GM21786 (cell line): ENCODE results near the gene SLC5A1.

Experiments used
- ATAC-seq: cut with Tn5 transposase; IDR thresholded peaks from one replicate; pipeline ENCODE4 v1.9.1; 2021; ENCODE audit not compliant: unreplicated experiment

The SLC5A1 gene

DNA sequence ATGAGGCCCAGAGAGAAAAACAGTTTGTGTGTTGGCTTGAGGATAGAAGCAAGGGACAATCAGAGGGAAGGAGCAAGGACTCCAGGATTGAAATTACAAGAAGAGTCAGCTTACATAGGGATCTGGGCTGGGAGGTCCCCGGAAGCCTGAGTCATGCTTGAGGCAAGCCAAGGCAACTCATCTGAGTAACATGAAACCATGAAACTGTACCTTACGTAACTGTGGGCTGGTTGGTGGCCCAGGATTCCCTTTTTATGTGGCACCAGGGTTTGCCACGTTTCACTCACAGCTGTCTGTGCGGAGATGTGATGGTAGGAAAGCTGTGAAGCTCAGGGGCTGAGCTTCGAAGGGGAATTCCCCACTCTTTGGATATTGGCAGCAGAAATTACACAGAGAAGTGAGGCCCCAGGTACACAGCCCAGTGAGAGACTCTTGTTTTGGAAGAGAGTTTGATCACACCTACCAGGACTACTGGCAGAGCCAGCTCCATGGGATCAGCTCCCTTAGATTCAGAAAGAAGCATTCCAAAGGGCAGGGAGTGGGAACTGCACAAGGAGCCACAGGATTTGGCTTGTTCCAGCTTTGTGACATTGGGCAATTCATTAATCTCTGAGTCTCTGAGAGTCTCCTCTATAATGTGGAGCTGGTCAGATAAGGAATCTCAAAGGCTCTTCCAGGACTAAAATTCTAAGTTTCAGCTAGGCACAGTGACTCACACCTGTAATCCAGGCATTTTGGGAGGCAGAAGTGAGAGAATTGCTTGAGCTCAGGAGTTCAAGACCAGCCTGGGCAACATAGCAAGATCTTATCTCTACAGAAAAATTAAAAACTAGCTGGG is 7.8 kb downstream of the SLC5A1 start:
- no peak for ATAC-seq

DNA sequence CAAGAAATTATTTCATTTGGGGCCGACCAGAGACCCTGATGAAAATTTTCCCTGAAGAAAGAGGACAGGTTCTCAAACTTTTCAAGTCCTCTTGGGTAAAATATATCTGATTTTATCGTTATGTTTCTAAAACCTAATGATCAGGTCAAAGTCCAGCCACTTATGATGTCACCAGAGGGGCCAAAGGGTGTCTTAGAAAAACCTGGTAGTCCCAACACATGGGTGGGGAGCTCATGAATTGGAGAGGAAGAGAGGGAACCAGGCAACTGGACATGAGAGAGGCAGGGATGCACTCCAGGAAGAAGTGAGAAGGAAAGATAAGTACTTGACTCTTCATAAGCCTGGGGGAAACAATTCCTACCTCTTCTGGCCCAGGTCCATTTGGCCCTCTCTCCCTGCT is 9.2 kb downstream of the SLC5A1 start:
- no peak for ATAC-seq

DNA sequence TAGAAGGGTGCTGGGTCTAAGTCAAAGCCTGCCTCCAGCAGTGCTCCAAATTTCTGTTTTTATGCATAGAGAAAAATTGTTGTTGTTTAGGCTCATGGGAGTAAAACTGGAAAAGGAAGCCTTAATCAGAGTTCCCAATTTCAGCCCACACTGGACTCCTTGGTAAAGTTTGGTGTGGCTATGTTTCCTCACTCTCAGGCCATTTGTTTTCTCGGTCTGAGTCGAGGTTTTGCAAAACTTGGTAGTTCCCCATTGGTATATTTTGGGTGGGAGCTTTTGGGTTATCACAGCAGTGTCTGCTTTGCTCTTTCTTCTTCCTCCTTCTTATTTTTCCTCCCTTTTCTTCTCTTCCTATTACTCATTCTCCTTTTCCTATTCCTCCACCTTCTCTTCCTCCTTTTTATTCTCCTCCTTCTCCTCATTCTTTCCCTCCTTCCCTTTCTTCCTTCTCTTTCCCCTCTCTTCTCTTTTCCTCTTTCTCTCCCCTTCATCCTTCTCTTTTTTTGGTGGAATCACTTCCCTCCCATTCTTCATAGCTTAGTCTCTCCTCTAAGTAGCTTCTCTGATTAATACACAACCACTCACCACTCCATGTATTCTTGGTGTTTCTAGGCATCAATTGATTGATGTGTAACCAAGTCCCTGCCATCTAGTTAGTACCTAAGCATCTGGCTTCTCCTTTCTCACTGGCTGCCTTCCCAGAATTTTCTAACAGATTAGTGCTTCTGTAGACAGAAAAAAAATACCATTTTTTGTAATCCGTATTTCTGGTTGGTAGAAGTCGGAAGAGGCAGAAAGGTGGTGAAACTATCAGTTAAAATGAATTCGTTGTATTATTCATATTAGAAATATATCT is 10.1 kb downstream of the SLC5A1 start:
- ATAC-seq: no peak

DNA sequence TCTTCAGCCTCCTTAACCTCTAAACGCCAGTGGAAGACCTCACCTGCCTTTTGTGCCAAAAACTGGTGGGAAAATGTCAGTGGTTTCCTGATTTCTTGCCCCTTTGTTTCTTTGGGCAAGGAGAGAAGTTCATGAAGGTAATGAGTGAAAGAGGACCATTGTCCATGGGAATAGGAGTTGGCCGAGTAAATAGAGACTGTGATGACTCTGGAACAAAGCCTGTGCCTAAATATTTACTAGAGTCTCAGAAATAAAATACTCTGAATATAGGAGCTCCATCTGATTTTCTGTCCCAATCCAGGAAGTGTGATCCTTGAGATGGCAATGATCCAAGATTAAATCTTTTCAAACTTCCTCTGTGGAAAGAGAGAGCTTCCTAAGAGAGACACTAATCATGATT is 12.0 kb downstream of the SLC5A1 start:
- ATAC-seq: no peak

DNA sequence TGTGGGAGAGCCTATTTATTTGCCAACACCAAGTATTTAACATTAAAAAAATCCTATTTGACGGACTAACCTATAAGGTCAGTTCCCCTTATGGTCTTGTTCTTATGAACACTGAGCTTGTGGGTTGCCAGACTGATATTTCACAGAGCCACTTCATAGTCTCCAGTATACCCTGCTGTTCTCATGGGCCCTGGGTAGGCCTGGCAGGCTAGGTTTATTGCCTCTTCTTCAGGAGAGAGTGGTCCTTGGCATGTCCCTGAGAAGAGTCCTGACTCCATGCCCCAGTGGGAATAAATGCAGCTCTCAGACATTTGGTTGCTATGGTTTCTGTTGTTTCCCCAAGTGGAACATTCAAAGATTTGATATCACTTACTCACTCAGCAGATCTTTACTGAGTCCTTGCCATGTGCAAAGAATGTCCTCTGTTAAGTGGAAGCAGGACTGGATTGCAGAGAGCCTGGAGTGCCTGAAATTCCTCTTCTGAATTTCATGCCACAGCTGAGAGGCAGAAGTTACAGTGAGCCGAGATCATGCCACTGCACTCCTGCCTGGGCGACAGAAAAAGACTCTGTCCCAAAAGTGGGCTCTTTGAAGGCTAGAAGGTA is 15.7 kb downstream of the SLC5A1 start:
- ATAC-seq: no peak

DNA sequence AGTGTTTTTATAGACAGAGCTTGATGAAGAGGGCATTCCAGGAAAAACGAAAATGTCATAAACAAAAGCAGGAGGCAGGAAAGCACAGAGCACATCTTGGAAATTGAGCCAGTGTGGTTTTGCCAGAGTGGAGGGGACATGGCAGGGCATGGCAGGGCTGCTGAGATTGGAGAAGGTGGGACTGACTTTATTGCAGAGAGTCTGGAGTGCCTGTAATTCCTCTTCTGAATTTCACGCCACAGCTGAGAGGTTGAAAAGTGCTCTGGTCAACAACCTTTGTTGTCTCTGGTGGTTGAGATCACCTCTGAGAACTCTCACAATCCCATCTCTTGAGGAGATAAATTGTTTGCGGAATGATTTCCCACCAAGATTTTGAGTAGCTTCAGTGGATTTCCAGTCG is 16.4 kb downstream of the SLC5A1 start:
- ATAC-seq: no peak

DNA sequence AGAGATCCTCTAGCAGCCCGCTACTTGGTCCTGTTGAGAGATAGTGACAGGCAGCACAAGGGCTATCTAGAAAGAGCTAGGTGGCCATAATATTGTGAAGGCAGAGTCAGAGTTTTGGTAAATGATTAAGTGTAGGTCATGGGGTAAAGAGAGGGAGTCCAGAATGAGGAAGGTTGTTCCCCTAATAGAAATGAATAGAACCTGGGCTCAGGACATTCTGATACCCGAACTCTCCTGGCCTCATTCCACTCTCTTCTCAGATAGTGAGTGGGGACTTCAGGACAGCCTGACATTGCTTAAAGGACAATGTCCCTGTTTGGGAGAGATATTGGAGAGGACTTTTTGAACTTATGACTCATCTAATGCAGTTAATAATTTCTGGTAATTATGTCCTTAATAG is 20.6 kb downstream of the SLC5A1 start:
- no peak for ATAC-seq

DNA sequence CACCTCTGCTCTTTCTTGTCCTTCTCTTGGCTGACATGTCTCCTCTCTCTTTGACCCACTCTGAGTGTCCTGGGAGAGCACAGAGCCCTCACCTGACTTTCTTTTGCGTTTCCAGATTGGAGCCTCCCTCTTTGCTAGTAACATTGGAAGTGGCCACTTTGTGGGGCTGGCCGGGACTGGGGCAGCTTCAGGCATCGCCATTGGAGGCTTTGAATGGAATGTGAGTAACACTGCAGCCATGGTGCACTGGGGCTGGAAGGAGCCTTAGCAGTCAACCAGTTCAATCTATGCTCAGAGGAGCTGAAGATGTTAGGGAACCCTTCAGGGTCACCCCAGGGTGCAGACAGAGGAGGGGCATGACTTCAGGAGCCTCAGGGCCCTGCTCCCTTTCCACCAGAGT is 23.8 kb downstream of the SLC5A1 start:
- ATAC-seq: no peak

DNA sequence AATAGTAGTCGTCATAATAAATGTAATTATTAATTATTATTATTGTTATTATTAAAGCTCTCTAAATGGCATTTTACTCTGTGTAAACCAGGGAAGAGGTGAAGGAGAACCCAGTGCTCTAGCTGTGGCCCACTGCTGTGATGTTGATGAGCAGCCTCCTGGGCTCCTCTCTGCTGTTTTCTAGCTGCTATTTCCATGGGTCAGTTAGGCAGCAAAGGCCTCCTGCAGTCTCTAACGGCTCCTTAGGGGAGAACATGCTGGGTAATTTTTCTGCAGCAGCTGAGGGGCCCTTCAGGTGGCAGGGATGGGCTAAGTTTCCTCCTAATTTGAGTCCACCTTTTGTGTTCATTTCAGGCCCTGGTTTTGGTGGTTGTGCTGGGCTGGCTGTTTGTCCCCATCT is 24.6 kb downstream of the SLC5A1 start:
- no peak for ATAC-seq

DNA sequence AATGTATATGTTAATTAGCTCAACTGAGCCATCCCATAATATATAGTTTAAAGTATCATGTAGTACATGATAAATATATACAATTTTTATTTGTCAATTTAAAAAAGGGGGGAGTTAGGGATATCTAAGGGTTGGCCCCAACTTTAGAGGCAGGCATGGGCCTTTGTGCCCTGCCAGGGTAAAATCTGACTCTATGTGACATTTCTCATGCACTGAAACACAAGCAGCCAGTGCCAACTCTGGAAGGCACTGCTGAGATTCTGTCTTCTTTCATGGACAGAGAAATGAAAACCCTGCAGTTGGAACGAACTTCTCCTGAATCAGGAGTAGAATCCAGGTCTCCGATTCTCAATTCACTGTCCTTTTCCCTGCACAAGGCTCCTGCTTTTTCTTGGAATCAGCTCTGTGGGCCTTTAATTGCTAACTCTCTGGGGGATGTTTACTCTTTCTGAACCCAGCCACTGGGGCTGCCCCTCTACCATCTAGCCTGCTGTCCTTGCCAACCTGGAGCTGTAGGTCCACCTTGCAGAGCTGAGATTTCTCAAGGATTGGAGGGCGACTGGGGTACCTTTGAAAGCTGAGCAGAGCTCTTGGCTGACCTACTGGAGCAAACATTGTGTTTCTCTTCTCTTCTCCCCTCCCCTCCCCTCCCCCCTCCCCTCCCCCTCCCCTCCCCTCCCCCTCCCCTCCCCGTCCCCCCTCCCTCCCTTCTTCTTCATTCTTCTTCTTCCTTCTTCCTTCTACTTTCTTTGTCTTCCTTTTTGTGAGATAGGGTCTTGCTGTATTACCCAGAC is 26.7 kb downstream of the SLC5A1 start:
- no peak for ATAC-seq

DNA sequence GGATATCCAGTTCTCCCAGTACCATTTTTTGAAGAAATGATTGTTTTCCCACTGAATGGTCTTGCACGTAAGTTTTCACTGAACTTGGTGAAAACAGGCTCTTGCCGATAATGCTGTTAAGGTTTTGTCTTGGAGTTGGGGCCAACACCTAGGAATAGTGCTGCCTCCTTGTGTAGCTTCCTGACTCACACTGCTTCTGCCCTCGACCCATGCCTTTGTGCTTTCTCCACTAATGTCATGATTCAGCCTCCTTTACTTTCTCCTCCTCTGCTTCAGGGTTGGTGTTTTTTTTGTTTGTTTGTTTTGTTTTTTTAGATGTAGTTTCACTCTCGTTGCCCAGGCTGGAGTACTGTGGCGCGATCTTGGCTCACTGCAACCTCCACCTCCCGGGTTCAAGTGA is 30.2 kb downstream of the SLC5A1 start:
- no peak for ATAC-seq

DNA sequence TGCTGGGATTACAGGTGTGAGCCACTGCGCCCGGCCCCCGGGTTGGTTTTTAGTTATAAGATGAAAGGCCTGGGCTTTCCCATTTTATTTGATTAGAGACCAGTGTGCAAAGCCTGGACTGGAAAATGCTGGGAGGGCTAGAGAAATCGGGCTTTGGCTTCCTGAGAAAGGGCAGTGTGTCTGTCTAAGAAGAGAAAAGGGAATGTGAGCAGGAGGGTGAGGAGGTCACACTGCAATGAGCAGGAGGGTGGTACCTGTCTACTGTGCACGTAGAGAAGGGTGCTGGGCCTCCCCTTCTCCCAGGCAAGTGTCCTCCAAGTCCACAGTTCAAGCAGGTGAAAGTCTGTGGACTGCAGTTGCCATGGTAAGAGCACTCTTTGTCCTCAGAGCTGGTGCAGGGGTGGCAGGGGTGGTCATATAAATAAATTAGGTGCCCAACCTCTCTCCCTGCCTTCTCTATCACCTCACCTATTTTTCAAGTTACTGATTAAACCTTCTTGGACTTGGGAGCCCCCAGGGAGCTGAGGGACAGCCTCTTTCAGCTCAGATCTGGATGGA is 30.8 kb downstream of the SLC5A1 start:
- no peak for ATAC-seq

DNA sequence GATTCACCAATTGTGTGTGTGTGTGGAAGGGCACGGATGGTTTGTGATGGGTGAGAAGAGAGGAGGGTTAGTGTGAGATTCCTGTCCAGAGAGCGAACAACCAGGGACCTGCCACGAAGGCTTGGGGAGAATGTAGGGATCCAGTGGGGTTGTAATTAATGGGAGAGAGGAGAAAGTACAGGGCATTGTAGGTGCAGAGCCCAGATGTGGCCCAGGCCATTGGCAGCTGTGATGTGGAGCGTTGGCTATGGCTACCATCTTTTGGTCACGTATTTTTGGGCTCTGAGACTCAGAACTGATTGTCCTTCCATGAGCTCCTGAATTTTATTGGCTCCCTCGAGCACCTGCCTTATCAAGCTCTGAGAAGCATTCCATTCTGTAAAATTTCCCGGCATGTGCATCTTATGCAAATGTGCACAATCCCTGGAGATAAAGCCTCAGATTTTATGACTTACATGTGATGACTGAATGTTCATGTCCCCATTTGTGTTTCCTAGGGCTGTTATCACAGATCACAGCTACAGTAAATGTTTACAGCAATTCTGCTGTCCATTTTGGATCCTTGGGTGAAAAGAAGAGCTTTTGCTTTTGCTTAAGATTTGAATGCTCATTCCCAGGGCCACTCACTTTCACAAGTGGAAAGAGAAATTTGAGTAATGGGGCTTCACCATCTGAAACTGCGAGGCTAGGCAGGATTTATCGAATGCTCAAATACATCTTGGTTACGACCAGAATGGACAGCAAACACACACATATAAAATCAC is 33.1 kb downstream of the SLC5A1 start:
- no peak for ATAC-seq

DNA sequence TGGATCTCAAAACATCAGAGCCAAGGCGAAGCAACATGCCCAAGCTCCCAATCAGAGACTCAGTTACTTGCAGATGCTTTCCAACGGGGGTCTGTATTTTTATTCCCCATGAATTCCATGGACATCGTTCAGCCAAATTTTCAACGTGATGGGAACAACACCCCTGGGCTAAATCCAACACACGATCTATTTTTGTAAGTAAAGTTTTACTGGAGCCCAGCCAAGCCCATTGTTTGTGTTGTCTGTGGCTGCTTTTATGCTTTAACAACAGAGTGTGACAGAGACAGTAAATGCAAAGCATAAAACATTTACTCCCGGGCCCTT is 33.7 kb downstream of the SLC5A1 start:
- ATAC-seq: no peak

DNA sequence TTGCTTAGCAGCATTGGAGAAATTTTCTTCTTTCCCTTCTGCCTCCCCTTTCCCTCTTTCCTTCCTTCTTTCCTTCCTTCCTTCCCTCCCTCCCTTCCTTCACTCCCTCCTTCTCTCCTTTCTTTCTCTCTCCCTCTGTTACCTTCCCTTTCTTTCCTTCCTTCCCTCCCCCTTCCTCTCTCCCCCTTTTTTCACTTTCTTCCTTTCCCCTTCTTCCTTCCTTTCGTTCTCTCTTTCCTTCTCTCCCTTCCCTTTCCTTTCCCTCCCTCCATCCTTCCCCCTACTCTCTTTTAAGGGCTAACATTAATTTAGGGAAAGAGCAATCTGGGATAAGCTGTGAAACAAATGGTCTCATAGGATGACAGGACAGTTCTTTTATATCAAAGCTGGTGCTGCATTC is 34.1 kb downstream of the SLC5A1 start:
- ATAC-seq: no peak

DNA sequence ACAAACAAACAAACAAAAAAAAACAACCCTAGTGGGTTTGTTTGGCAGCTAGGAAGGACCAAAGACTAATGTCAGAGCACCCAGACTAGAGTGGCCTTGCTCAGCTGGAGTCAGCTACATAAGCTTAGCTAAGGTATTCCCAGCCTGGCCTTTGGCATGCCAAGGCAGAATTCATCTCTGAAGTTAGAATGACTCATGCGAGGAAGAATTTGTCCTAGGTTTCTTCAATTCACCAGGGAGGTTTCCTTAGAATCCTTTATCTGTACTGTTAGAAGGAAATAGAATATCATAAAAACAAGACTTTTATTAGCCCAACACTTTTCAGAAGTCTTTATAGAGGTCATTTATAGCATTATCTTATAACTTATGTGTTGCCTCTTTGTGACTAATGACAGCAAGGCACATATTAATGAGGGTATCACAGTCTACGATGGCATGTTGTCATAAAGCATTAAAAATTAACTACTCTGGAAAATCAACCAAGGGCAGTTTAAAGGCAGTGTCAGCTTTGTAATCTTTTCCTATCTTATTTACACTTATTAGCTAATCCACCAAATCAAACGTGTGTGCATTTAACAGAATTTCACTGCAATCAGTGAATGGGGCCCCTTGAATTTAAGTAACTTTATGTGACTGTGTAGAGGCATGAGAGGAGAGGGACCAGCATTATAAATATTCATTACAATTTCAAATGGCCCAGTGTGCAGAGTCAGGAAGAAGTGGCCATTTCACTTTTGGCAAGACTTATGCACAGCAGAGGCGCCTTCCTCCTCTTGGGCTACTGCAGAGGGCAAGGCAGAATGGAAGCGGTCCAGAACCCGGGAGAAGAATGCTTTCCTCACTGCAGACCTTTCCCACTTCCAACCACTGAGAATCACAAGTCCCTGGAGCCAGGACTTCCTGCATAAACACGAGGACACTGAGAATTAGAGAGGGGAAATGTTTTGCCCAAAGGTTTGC is 36.3 kb downstream of the SLC5A1 start:
- no peak for ATAC-seq

DNA sequence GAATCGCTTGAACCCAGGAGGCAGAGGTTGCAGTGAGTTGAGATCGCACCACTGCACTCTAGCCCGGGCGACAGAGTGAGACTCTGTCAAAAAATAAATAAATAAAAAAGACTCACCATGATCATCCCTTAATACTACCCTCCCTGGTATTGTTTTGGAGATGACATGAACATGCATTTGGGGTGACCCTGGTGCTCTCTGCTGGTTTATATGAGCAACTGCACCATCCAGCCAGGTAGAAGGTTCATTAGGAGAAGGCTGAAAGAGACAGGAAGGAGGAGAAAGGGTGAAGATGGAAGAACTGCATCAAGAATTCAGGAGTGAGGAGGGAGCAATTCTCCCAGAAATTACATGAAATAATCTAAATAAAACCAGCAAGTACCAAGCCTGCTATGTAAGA is 37.8 kb downstream of the SLC5A1 start:
- ATAC-seq: no peak

DNA sequence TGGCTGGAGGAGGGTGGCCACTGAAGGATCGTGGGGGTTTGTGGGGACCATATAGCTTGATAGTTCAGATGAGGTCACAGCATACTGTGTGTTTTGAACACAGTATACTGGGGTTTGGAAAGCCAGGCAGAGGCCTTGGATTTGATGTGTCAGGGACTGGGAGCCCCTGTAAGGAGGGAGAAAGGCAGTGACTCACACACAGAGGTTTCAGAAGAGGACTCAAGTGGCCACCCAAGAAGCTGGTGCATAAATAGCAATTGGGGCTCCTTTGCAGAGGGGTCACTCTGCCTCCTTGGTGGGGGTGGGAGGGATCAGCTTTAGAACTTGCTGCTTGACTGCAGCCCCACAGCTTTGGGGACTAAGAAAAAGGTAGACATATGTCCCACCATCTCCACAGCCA is 39.3 kb downstream of the SLC5A1 start:
- no peak for ATAC-seq

DNA sequence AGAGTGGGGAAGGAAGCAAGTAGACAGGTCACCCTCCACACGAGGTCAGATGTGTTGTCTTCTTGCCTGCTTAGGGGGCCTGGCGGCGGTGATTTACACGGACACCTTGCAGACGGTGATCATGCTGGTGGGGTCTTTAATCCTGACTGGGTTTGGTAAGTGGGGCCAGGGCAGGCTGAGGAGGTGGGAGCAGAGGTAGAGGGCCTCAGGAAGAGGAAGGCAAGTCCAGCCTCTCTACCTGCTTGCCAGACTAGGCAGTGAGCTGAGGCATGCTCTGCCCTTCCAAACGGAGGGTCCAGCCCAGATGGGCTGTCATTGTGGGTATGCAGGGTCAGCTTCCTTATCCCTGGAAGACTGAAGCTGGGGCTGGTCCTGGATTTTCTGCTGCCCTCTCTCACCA is 39.9 kb downstream of the SLC5A1 start:
- ATAC-seq: no peak
